Measurements from ENCODE around the gene CST7. TPM values are rescaled to one million over a fixed set of nuclear protein-coding genes. Genes with fewer than 3 reads are reported as not detected.

Gene CST7
- total RNA-seq, 3 donors from 2014 or later: 21.3 to 49.7 (median 46.9) TPM

GRCh38 chr20:24951536-24952083 is 2.5 kb downstream of the CST7 start:
- ATAC-seq (no peak), DNase-seq (no peak)
- Mint-ChIP-seq H3K9me3 (peaks cover 9% of the 10 kb centered on the region), H3K36me3 (ENCODE audit: insufficient read depth) (peaks cover 12% of the 10 kb centered on the region), H3K4me3 (peak overlapping the region; percentile 88), H3K4me1 (ENCODE audit: low read depth) (peaks cover 74% of the 10 kb centered on the region), H3K27me3 (ENCODE audit: low read depth) (no peaks in the 10 kb centered on the region)

GRCh38 chr20:24952376-24953208 is 3.5 kb downstream of the CST7 start:
- no peaks in the 10 kb centered on the region for H3K9me3 Mint-ChIP-seq
- peaks cover 7% of the 10 kb centered on the region for H3K36me3 Mint-ChIP-seq (ENCODE audit: insufficient read depth)
- H3K4me1 Mint-ChIP-seq (ENCODE audit: low read depth): peaks cover 65% of the 10 kb centered on the region
- DNase-seq (no peak), ATAC-seq (no peak)
- H3K27me3 Mint-ChIP-seq (ENCODE audit: low read depth): no peaks in the 10 kb centered on the region
- peak overlapping the region; percentile 88 for H3K4me3 Mint-ChIP-seq

GRCh38 chr20:24953209-24953575 is 4.1 kb downstream of the CST7 start:
- peaks cover 61% of the 10 kb centered on the region for H3K4me1 Mint-ChIP-seq (ENCODE audit: low read depth)
- H3K4me3 Mint-ChIP-seq: peak overlapping the region; percentile 37
- DNase-seq (no peak), ATAC-seq (no peak)
- H3K36me3 Mint-ChIP-seq (ENCODE audit: insufficient read depth): peaks cover 8% of the 10 kb centered on the region
- no peaks in the 10 kb centered on the region for H3K9me3 Mint-ChIP-seq
- no peaks in the 10 kb centered on the region for H3K27me3 Mint-ChIP-seq (ENCODE audit: low read depth)

- H3K4me3 Mint-ChIP-seq: peak overlapping the region; percentile 37
- peaks cover 8% of the 10 kb centered on the region for H3K36me3 Mint-ChIP-seq (ENCODE audit: insufficient read depth)
- DNase-seq (no peak), ATAC-seq (no peak)
- no peaks in the 10 kb centered on the region for H3K27me3 Mint-ChIP-seq (ENCODE audit: low read depth)
- peaks cover 56% of the 10 kb centered on the region for H3K4me1 Mint-ChIP-seq (ENCODE audit: low read depth)
- H3K9me3 Mint-ChIP-seq: no peaks in the 10 kb centered on the region
Observed at GRCh38 chr20:24953621-24954133, 4.6 kb downstream of the CST7 start.

- peaks cover 52% of the 10 kb centered on the region for H3K4me1 Mint-ChIP-seq (ENCODE audit: low read depth)
- H3K27me3 Mint-ChIP-seq (ENCODE audit: low read depth): no peaks in the 10 kb centered on the region
- H3K36me3 Mint-ChIP-seq (ENCODE audit: insufficient read depth): peaks cover 8% of the 10 kb centered on the region
- DNase-seq: no peak
- no peak for ATAC-seq
- H3K9me3 Mint-ChIP-seq: no peaks in the 10 kb centered on the region
- peak overlapping the region; percentile 37 for H3K4me3 Mint-ChIP-seq
Observed at GRCh38 chr20:24954151-24954550, 5.1 kb downstream of the CST7 start.

- Mint-ChIP-seq H3K9me3 (no peaks in the 10 kb centered on the region), H3K4me3 (no peak overlapping the region), H3K27me3 (ENCODE audit: low read depth) (no peaks in the 10 kb centered on the region), H3K4me1 (ENCODE audit: low read depth) (peaks cover 48% of the 10 kb centered on the region), H3K36me3 (ENCODE audit: insufficient read depth) (peaks cover 8% of the 10 kb centered on the region)
- no peak for DNase-seq
- no peak for ATAC-seq
Observed at GRCh38 chr20:24954566-24954965, 5.5 kb downstream of the CST7 start.

GRCh38 chr20:24955045-24955444 is 6.0 kb downstream of the CST7 start:
- Mint-ChIP-seq H3K36me3 (ENCODE audit: insufficient read depth) (peaks cover 9% of the 10 kb centered on the region), H3K4me1 (ENCODE audit: low read depth) (peaks cover 47% of the 10 kb centered on the region), H3K9me3 (no peaks in the 10 kb centered on the region), H3K27me3 (ENCODE audit: low read depth) (no peaks in the 10 kb centered on the region), H3K4me3 (no peak overlapping the region)
- ATAC-seq (peak; percentile 39 to 41), DNase-seq (no peak)

- ATAC-seq (no peak), DNase-seq (no peak)
- H3K9me3 Mint-ChIP-seq: no peaks in the 10 kb centered on the region
- peaks cover 54% of the 10 kb centered on the region for H3K4me1 Mint-ChIP-seq (ENCODE audit: low read depth)
- no peak overlapping the region for H3K4me3 Mint-ChIP-seq
- H3K27me3 Mint-ChIP-seq (ENCODE audit: low read depth): no peaks in the 10 kb centered on the region
- H3K36me3 Mint-ChIP-seq (ENCODE audit: insufficient read depth): peaks cover 12% of the 10 kb centered on the region
Observed at GRCh38 chr20:24956001-24956841, 7.2 kb downstream of the CST7 start.

- Mint-ChIP-seq H3K27me3 (ENCODE audit: low read depth) (no peaks in the 10 kb centered on the region), H3K9me3 (no peaks in the 10 kb centered on the region), H3K4me1 (ENCODE audit: low read depth) (peaks cover 57% of the 10 kb centered on the region), H3K4me3 (no peak overlapping the region), H3K36me3 (ENCODE audit: insufficient read depth) (peaks cover 19% of the 10 kb centered on the region)
- DNase-seq (no peak), ATAC-seq (no peak)
Observed at GRCh38 chr20:24957326-24958016, 8.4 kb downstream of the CST7 start.

- H3K27me3 Mint-ChIP-seq (ENCODE audit: low read depth): no peaks in the 10 kb centered on the region
- peaks cover 57% of the 10 kb centered on the region for H3K4me1 Mint-ChIP-seq (ENCODE audit: low read depth)
- no peak for ATAC-seq
- H3K36me3 Mint-ChIP-seq (ENCODE audit: insufficient read depth): peaks cover 31% of the 10 kb centered on the region
- H3K4me3 Mint-ChIP-seq: no peak overlapping the region
- no peaks in the 10 kb centered on the region for H3K9me3 Mint-ChIP-seq
- DNase-seq: no peak
Observed at GRCh38 chr20:24958506-24959385, 9.7 kb downstream of the CST7 start.

GRCh38 chr20:24959591-24960301 is 10.7 kb downstream of the CST7 start:
- Mint-ChIP-seq H3K27me3 (ENCODE audit: low read depth) (no peaks in the 10 kb centered on the region), H3K9me3 (no peaks in the 10 kb centered on the region), H3K4me1 (ENCODE audit: low read depth) (peaks cover 55% of the 10 kb centered on the region), H3K36me3 (ENCODE audit: insufficient read depth) (peaks cover 37% of the 10 kb centered on the region), H3K4me3 (no peak overlapping the region)
- ATAC-seq: no peak
- DNase-seq: no peak

- Mint-ChIP-seq H3K27me3 (ENCODE audit: low read depth) (no peaks in the 10 kb centered on the region), H3K36me3 (ENCODE audit: insufficient read depth) (peaks cover 43% of the 10 kb centered on the region), H3K4me3 (no peak overlapping the region), H3K9me3 (no peaks in the 10 kb centered on the region), H3K4me1 (ENCODE audit: low read depth) (peaks cover 55% of the 10 kb centered on the region)
- peak in 1 of 2 donors; percentile 13 for ATAC-seq
- DNase-seq: no peak
Observed at GRCh38 chr20:24960302-24960801, 11.3 kb downstream of the CST7 start.

Data from activated T-cell treated with anti-CD3 and anti-CD28 coated beads, Interleukin-2, amount 50 U/mL, for 4 hours (primary cell).